Stimulated activated CD4-positive, alpha-beta T cell treated with anti-CD3 and anti-CD28 coated beads, Interleukin-4, amount 100 ng/mL, for 1 hour (primary cell): ENCODE data around the gene GTF3C6.
"Not testable (repeated sequence)": the region's sequence is repeated elsewhere in the genome, so short reads cannot be mapped to it uniquely, and the experiment has no call there.

Source experiments
- DNase-seq: peaks from one replicate; pipeline ENCODE4 v3.0.0-alpha.2; 2020

GTF3C6 gene, protein sequence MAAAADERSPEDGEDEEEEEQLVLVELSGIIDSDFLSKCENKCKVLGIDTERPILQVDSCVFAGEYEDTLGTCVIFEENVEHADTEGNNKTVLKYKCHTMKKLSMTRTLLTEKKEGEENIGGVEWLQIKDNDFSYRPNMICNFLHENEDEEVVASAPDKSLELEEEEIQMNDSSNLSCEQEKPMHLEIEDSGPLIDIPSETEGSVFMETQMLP

DNA sequence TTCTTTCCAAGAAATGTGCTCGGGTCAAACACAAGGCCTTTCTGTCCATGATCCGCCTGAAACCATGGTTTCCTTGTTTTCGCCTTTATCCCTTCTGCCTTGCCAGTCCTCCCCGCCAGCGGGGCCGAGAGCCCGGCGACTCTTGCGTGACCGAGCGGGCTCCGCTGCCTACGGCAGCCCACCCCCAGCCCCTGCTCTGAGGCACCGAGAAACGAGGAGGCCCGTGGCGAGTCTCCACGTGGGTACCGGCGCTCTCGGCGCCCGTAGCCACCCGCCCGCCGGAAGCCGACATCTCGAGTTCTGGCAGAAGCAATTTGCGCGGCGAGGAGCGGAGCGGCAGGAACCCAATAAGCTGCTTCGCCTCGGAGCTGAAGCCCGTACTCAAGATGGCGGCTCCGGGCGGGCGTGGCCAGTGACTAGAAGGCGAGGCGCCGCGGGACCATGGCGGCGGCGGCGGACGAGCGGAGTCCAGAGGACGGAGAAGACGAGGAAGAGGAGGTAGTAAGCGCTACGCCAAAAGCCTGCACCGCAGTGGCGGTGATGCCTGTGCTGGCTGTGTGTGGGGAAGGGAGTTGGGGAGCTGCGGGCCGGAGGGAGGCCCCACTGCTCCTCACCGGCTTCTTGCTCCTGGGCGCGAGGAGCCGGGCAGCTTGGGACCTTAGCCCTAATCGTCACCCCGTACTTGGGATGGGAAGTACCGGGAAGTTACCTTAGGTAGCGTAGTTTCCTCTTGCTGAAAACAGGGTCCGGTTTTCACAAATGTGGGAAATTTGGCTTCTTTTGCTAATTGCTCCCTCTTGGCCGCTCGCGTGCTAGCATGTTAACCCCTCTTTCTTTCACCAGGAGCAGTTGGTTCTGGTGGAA, at the start of gene GTF3C6:
Gene GTF3C6, plus strand, starts transcription at position 378 of the 864 bp plus-strand sequence. Its CDS starts 64 bp downstream, at position 442.
- DNase-seq: peak; percentile 93

DNA sequence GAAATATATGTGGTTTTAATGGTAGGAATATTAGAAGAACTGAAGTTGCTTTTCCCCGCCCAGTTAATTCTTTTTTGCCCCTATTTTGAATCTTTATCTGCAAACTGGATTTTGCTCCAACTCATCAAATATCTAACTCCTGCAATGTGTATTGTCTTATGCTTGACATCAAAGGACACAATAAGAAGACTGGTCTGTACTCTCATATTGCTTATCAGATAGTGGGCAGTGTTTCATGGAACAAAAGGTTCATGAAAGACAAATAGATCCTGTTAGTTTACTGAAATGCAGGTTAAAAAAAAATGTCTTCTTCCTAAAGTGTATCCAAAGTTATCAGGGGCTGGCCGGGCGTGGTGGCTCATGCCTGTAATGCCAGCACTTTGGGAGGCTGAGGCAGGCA, 27.7 kb upstream of the GTF3C6 start:
- no peak for DNase-seq

DNA sequence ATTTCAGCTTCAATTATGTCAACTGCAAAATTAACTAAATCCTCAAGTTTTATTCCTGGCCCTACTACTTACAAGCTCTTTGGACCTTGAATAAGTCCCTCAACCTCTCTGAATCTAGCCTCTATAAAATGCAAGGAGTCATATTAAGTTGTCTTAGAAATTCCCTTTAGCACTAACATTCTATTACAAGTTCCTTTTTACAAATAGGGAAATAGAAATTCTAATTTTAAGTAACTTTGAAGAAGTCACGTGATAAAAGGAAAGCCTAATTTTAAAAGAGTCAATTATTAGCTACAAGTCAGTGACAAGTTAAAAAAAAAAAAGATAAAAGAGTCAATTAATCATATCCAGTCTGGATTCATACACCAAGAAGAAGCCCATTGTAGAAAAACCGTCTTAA, 24.6 kb upstream of the GTF3C6 start:
- no peak for DNase-seq

DNA sequence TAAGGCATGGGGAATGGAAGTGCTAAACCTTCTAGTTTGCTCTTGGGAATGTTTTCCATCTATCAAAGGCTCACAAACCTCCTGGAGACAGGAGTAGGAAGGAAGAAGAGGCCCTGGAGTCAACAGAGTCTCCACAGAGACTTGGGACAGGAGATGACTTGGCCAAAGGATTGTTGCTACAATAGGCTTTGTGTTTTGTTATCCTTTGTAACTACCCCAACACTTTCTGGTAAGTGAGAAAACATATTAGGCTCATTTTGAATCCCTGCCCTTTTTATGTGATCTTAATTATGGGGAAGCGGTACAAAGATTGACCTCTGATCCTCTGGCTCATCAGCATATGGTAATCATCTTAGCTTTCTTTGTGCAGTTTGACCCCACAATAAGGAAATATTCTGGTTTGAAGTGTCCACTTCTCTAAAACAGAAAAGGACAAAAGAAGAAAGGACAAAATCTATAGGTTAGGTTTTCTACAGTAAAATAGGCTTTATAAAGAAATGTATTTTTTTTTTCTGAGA, 24.1 kb upstream of the GTF3C6 start:
- no peak for DNase-seq

DNA sequence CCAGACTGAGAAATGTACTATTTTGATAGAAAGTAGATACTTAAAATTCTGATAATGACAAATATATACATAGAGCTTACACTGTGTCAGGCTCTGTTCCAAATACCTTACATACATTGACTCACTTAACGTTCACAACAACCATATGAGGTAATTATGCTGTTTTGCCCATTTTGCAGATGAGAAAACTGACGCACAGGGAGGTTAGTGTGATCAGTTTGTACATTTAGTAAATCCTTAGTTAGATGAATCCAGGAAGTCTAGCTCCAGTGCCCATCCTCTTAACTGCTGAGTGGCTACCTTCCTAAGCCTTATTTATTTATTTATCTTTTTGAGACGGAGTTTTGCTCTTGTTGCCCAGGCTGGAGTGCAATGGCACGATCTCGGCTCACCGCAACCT, 23.3 kb upstream of the GTF3C6 start:
- no peak for DNase-seq

DNA sequence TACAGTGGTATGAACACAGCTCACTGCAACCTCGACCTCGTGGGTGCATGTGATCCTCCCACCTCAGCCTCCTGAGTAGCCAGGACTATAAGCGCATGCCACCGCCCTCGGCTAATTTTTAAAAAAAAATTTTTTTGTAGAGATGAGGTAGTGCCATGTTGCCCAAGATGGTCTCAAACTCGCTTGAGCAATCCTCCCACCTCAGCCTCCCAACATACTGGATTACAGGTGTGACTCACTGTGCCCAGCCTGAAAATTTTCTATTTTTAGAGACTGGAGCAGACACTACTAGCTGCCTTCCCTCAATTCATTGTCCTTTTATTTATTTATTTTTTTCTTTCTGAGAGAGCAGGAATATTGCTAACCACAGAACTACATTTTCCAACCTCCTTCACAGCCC, 20.3 kb upstream of the GTF3C6 start:
- no peak for DNase-seq

DNA sequence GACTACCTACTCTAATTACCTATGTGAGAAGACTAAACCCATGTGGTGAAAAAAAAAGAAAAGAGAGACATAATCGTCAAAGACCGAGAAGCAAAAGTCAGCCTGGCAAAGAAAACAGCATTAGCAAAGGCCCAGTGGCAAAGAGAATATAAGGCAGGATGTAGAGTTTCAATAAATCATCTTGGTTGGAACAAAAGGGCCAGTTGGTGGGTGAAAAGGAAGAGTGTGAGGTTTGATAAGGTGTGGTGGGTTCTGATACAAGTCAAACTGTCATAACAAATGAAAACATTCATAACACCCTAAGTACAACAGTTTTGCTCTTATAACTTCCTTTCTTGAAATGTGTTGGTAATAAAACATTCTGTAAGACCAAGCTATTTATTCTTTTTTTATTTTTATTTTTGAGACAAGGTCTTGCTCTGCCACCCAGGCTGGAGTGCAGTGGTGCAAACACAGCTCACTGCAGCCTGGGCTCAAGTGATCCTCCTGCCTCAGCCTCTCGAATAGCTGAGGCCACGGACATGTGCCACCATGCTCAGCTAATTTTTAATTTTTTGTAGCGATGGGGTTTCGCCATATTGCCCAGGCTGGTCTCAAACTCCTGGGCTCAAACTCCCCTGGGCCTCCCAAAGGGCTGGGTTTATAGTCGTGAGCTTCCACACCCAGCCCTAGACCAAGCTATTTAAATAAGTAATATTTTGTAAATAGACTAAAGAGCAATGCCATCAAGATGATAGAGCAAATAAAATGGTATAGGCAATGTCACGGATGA, 18.9 kb upstream of the GTF3C6 start:
- DNase-seq: no peak

DNA sequence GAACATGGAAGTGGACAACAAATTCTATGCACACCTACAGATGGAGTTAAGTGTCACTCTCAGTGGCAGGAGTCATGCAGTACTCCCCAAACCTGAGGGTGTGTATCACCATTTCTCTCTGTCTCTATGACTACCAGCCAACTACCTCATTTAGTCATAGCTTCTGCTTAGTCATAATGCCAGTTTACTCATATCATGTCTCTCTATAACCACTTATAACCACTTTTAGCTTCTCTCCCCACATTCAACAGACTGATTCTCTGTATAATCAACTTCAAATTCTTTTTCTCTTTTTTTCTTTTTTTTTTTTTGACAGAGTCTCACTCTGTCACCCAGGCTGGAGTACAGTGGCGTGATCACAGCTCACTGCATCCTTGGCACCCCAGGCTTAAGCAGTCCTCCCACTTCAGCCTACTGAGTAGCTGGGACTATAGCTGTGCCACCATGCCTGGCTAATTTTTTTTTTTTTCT, 13.8 kb upstream of the GTF3C6 start:
- peak; percentile 31 for DNase-seq

DNA sequence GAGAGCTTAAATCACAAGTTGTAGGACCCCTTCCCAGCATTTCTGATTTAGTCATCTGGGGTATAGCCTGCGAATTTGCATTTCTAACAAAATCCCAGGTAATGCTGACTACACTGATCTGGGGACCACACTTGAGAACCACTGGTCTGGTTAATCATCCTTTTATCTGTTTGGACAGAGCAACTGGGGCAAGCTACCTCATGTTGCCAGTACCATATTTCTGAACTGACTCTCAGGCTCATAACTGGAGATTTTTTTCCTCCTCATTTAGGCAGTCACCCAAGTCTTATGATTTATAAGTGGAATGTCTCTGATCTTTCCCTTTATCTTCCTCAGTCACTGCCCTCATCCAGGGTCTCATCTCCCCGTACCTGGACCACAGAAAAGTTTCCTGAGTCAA, 12.0 kb upstream of the GTF3C6 start:
- no peak for DNase-seq

DNA sequence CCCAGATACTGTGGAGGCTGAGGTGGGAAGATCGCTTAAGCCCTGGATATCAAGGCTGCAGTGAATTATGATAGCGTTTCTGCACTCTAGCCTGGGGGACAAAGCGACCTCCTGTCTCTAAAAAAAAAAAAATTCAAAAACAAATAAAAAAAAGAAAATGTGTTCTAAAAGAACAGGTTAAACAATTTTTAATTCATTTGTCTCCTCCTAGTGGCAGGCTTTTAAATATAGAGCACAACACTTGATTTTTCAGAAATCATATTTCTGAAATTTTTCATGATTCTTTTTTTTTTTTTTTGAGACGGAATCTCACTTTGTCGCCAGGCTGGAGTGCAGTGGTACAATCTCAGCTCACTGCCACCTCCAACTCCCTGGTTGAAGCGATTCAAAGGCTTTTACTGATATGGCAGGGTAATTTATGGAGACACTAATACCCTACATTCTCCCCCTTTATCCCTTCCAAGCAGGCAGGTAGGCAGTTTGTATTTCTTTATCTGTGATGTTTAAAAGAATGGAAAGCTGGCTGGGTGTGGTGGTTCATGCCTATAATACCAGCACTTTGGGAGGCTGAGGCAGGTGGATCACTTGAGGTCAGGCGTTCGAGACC, 8.7 kb upstream of the GTF3C6 start:
- no peak for DNase-seq

DNA sequence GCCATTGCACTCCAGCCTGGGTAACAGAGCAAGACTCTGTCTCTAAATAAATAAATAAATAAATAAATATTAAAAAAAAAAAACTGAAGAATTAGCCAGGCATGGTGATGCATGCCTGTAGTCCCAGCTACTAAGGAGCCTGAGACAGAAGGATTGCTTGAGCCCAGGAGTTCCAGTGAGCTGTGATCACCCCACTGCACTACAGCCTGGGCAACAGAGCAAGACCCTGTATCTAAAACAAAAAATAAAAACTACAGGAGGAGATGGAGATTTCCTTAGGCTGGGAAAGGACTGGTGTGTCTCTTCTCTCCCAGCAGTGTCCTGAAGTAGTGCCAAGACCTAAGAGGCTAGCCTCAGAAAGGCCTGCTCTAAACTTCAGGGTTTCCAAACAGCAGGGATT, 8.1 kb upstream of the GTF3C6 start:
- DNase-seq: no peak

DNA sequence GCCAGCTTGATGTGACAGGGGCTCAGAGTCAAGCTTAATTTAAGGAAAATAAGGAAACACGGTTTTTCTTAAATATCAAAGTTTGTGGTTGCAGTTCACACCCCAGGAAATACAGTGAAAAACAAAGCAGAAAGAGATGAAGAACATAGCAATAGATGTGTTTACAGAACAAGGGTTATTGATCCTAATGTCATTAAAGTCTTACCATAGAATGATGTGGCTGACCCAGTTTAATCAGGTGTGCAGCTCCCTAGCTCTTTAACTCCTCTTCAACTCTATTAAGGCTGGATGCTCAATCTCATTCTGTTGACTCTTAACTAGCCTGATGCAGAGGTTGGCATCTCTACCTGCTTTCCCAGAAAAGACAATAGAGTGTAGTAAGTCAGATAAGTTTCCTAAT, 7.5 kb upstream of the GTF3C6 start:
- no peak for DNase-seq

DNA sequence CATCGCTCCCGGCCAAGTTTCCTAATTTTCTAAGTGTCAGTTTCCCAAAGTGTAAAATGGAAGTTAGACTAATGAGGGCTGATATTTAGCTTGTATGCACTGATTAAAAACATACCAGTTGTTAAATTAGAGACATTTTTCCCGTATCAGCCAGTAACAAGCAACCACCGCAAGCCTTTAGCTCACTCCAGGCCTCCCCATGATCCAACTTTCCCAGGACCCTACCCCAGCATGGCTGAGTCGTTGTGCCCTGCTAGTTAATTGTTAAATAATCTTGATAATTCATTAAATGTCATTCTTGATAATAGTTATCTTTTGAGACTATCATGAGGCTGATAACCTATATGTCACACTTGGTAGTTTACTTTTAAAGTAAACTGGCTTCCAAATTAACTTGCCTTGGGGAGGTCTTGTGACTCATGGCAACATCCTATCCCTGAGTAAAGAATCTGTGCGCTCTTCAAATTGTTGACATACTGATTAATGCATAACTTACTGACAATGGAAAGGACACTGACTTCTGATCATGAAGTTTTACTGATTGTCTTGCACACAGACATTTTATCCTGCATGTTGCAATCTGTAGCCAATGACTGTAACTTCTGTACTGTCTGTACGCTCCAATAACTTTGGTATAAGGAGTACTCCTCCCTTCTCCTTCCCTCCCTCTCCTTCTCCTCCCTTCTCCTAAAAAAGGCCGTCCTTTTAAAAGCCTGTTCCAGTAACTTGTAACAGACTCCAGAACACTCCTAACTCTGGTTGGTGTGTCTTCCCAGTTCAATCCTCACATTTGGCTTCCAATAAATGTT, 6.3 kb upstream of the GTF3C6 start:
- no peak for DNase-seq

DNA sequence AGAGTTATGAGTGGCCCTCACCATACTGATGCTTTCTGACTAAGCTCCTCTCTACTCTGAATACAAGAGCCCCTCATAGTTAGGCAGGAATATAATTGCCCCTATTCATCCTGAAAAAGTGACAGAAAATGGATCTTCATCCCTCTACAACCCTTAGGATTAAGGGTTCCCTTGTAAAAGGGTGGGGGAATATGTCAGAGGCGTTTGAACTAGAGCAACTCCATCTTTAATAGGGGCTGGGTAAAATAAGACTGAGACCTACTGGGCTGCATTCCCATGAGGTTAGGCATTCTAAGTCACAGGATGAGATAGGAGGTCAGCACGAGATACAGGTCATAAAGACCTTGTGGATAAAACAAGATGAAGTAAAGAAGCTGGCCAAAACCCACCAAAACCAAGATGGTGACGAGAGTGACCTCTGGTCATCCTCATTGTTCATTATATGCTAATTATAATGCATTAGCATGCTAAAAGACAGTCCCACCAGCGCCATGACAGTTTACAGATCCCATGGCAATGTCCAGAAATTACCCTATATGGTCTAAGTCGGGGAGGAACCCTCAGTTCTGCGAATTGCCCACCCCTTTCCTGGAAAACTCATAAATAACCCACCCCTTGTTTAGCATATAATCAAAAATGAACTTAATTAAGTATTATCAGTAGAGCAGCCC, 4.7 kb upstream of the GTF3C6 start:
- DNase-seq: no peak

DNA sequence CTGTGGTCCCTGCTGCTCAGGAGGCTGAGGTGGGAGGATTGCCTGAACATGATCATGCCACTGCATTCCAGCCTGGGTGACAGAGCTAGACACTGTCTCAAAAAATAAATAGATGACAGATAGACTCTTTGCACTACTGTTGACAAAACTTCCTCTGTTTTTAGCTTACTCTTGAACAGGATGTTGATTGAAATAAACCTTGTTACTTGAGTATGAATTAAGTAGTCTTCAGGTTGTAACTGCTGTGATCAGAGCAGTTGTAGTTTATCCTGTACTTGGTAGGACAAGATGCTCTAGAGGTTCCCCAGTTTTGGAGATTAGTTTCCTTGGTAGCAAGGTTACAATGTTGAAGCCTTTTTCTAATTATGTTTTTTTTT, 1.5 kb downstream of the GTF3C6 start:
- DNase-seq: no peak

DNA sequence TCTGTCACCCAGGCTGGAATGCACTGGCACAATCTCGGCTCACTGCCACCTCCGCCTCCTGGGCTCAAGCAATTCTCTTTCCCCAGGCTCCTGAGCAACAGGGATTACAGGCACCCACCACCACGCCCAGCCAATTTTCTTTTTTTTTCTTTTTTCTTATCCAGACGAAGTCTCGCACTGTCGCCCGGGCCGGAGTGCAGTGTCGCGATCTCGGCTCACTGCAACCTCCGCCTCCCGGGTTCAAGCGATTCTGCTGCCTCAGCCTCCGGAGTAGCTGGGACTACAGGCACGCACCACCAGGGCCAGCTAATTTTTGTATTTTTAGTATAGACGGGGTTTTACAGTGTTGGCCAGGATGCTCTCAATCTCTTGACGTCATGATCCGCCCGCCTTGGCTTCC, 4.1 kb downstream of the GTF3C6 start:
- DNase-seq: not testable (repeated sequence)

DNA sequence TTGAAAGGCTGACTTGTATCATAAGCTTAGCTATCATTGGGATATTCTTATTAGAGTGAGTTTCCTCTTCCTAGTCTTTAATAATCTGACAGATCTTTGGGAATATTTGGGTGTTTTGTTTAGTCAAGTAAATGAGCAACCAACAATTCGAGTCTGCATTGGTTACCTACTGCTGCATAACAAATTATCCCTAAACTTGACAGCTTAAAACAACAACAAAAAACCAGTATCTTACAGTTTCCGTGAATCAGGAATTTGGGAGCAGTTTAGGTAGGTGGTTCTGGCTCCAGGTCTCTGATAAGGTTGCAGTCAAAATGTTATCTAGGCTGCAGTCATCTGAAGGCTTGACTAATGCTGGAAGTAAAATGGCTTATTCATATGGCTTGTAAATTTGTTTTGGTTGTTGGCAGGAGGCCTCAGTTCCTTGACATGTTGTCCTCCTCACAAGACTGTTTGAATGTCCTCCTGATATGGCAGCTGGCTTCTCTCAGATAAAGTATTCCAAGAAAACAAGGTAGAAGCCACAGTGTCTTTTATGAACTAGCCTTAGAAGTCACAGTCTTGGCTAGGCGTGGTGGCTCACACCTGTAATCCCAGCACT, 7.2 kb downstream of the GTF3C6 start:
- DNase-seq: no peak

DNA sequence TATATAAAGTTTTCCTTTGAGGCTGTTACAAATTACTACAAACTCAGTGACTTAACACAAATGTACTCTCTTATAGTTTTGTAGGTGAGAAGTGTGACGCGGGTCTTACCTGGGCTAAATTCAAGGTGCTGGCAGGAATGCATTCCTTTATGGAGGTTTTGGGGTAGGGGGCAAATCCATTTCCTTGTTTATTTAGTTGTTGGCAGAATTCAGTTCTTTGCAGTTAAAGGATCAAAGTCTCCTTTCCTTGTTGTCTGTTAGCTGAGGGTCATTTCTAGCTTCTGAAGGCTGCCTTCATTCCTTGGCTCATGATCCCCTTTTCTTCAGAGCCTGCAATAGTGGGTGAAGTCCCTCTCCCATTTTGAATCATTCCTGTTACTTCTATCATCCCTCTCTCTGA, 10.2 kb downstream of the GTF3C6 start:
- DNase-seq: not testable (repeated sequence)

DNA sequence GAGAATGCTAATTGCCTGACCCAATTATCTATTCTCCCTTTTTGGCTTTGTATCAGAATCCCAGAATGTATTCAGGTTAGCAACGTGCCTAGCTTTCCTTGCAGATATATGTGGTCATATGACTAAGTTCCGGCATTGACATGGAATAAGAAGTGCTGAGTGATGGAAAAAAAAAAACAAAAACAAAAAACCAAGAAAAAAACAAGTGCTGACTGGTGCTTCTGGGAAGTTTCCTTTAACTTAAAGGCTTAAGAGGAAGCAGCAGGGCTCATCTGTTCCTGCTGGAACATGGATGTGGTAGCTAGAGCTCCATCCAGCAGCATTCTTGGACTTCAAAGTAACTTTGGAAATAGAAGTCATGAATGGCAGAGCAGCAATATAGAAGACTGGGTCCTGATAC, 13.0 kb downstream of the GTF3C6 start:
- DNase-seq: no peak

DNA sequence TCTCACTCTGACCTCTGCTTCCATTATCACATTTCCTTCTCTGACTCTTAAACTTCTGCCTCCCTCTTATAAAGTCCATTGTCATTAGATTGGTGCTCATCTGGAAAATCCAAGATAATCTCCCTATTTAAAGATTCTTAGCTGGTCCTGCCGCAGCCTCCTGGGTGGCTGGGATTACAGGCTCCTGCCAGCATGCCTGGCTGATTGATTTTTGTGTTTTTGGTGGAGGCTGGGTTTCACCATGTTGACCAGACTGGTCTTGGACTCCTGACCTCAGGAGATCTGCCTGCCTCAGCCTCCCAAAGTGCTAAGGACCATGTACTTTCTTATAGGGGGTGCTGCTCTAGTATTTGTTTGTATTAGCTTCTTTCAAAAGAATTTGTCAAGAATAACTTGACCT, 18.1 kb downstream of the GTF3C6 start:
- DNase-seq: no peak

DNA sequence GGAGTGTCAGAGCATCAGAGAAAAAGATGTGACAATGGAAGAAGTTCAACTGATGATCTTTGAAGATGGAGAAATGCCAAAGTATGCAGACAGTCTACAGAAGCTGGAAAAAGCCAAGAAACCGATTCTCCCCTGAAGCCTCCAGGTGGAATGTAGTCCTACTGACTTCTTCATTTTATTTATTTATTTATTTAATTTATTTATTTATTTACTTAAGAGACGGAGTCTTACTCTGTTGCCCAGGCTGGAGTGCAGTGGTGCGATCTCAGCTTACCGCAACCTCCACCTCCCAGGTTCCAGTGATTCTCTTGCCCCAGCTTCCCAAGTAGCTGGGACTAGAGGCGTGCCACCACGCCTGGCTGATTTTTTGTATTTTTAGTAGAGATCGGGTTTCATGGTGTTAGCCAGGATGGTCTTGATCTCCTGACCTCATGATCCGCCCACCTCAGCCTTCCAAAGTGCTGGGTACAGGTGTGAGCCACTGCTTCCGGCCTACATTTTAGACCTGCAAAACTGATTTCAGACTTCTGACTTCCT, 21.1 kb downstream of the GTF3C6 start:
- DNase-seq: no peak
